Heart right ventricle (tissue), 16 donors: ENCODE measurements around the gene KIAA2012. TPM values are rescaled to one million over a fixed set of nuclear protein-coding genes. Genes with fewer than 3 reads are reported as not detected.

Source experiments
- ATAC-seq, 8 donors: fragments of 200-7000 bp; cut with Tn5 transposase; one replicate each; pipeline ENCODE4 v1.9.1; 2020; ENCODE audit warnings: mild to moderate bottlenecking in 8 of 8, moderate library complexity in 8 of 8, moderate number of reproducible peaks in 1 of 8
- DNase-seq, 2 donors: peaks; one replicate each; pipeline ENCODE4 v3.0.0-alpha.2; 2020
- H3K27ac ChIP-seq, 10 donors: fragments of 200-600 bp; sonication (generic) in 2 of 10; one replicate each; pipeline versions ENCODE4 v1.5.0 to v1.8.0; 2020 to 2022; ENCODE audit warnings: mild to moderate bottlenecking in 3 of 10
- H3K27me3 ChIP-seq, 7 donors: fragments of 200-600 bp; one replicate each; pipeline ENCODE4 v1.8.0; 2021 to 2022; ENCODE audit warnings: mild to moderate bottlenecking in 2 of 7
- H3K36me3 ChIP-seq, 9 donors: fragments of 200-600 bp; sonication (generic) in 1 of 9; one replicate each; pipeline versions ENCODE4 v1.5.0 to v1.8.0; 2020 to 2022; ENCODE audit warnings: mild to moderate bottlenecking in 2 of 9
- H3K4me1 ChIP-seq, 9 donors: fragments of 200-600 bp; sonication (generic) in 1 of 9; one replicate each; pipeline versions ENCODE4 v1.5.0 to v1.8.0; 2020 to 2022; ENCODE audit warnings: mild to moderate bottlenecking in 4 of 9
- H3K4me3 ChIP-seq, 10 donors: fragments of 200-600 bp; sonication (generic) in 2 of 10; one replicate each; pipeline versions ENCODE4 v1.5.0 to v1.8.0; 2020 to 2022; ENCODE audit warnings: mild to moderate bottlenecking in 7 of 10, moderate library complexity in 2 of 10
- H3K9me3 ChIP-seq, 11 donors: fragments of 200-600 bp in 10 of 11; sonication (generic) in 2 of 11; one replicate each; pipeline versions ENCODE4 v1.5.0 to v1.8.0; 2013 to 2022; ENCODE audit warnings: mild to moderate bottlenecking in 2 of 11, control low read depth in 1 of 11, moderate library complexity in 1 of 11
- WGBS, 2 donors: extraction: QIAGEN DNeasy Blood & Tissue Kit; methylation state at CpG; one replicate each; pipeline ENCODE4 v1.1.7; 2013; ENCODE audit warnings: inconsistent platforms in 1 of 2; 5-methylcytosine and 5-hydroxymethylcytosine counted together
- intact Hi-C, 10 donors: fragments of 100-400 bp; cut with DNase I; formaldehyde crosslinking; loops; one replicate each; pipeline versions ENCODE4 v1.11.1 to v1.14.2; 2022
- polyA plus RNA-seq, 2 donors: library from polyadenylated mRNA; stranded (reverse); fragments of 200-250 nt; gene quantifications; one replicate each; pipeline ENCODE4 v1.2.3, GENCODE V29; 2013
- total RNA-seq, 10 donors: library from RNA; stranded (reverse); fragmentation: NEBNext Ultra II Directional in 3 of 10; extraction: Animal tissue kit (Norgen Biotek cat#: 25700) in 3 of 10; gene quantifications; one replicate each; pipeline versions ENCODE4 v1.2.1 to v1.2.4, GENCODE V29; 2021 to 2023
- TF ChIP-seq, protein P1 (sequence below), 9 donors: fragments of 200-600 bp; sonication (generic) in 2 of 9; IDR thresholded peaks; one replicate each; pipeline versions ENCODE4 v1.5.0 to v1.8.0; 2021 to 2022; ENCODE audit warnings: antibody characterized with exemption in 9 of 9, mild to moderate bottlenecking in 5 of 9, moderate library complexity in 1 of 9
- donor health status: Arrhythmogenic right ventricular cardiomyopathy.
- donor health status: ischemic (EF 13 %, LVEDD 7.1; RV severe dilation, severe dysfunction).
- donor health status: healthy with polysubstance abuse.
- donor health status: DM: no; HTN: yes; CAD: no.
- donor health status: DM: no; HTN: no; CAD: no.
- donor health status: ischemic (EF 25% LVEDD 6.9; RV normal size, moderate dysfunction).
- donor health status: ischemic (EF 25% LVEDD 5.7; RV mildly dilated, moderate dysfunction).
- donor health status: healthy.
- donor health status: DM: yes; HTN: yes; CAD: no.
- donor health status: Ischemic cardiomyopathy.
- donor health status: ischemic (EF 35%, LVEDD 5.7; RV mildly dilated, moderate dysfunction).
- donor health status: nonischemic (EF 11% LVEDD 7.7; RV severe dilation, severe dysfunction).
- donor health status: DM: yes; HTN: yes; CAD: no.
- donor health status: PGD.
- donor health status: ischemic (EF 29% LVEDD 5.4; RV normal size, mild dysfunction).
- donor health status: nonischemic (EF 23%, LVEDD 6.1; RV moderate dilation, normal function).

The KIAA2012 gene
- total and polyA plus RNA-seq, 12 donors = not detected

DNA sequence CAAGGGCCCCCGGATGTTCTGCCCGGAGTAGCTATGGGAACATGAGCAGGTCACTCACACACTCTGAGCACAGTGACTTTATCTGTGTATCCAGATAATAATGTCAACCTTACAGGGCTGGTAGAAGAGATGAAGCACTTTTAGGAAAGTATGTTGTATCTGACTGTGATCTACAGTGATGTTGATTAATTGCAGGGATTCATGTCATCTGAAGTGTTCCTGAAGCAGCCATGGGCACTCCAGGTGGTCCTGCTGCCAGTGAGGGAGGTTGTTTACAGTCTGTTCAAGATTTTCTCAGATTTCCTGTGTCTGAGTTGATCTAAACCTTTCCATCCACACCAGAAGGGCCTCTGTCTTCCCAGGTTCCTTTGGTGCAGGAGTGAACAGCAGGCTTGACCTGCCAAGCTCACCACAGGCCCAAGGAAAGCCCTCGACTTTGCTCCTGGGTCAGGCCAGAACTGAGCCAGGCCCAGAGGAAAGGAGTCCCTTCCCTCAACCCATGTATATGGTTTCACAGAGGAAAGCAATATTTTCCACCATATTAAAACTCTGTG, 28.0 kb downstream of the KIAA2012 start:
- H3K4me1 ChIP-seq = no peaks in the 10 kb centered on the region
- no peak overlapping the region for H3K4me3 ChIP-seq
- no peaks in the 10 kb centered on the region for H3K9me3 ChIP-seq
- DNase-seq (no peak), ATAC-seq (no peak)
- H3K27ac ChIP-seq = no peak overlapping the region
- 63 to 68% methylated on average over 3 of the region's 3 CpGs for WGBS, 2 donors
- H3K36me3 ChIP-seq = no peaks in the 10 kb centered on the region
- intact Hi-C loops = no loop called here
- TF ChIP-seq, protein P1, sequence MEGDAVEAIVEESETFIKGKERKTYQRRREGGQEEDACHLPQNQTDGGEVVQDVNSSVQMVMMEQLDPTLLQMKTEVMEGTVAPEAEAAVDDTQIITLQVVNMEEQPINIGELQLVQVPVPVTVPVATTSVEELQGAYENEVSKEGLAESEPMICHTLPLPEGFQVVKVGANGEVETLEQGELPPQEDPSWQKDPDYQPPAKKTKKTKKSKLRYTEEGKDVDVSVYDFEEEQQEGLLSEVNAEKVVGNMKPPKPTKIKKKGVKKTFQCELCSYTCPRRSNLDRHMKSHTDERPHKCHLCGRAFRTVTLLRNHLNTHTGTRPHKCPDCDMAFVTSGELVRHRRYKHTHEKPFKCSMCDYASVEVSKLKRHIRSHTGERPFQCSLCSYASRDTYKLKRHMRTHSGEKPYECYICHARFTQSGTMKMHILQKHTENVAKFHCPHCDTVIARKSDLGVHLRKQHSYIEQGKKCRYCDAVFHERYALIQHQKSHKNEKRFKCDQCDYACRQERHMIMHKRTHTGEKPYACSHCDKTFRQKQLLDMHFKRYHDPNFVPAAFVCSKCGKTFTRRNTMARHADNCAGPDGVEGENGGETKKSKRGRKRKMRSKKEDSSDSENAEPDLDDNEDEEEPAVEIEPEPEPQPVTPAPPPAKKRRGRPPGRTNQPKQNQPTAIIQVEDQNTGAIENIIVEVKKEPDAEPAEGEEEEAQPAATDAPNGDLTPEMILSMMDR (IDR thresholded peaks at IDR 0.05) = no peak
- peaks cover 0 to 7% (median 0%) of the 10 kb centered on the region in 7 donors for H3K27me3 ChIP-seq

DNA sequence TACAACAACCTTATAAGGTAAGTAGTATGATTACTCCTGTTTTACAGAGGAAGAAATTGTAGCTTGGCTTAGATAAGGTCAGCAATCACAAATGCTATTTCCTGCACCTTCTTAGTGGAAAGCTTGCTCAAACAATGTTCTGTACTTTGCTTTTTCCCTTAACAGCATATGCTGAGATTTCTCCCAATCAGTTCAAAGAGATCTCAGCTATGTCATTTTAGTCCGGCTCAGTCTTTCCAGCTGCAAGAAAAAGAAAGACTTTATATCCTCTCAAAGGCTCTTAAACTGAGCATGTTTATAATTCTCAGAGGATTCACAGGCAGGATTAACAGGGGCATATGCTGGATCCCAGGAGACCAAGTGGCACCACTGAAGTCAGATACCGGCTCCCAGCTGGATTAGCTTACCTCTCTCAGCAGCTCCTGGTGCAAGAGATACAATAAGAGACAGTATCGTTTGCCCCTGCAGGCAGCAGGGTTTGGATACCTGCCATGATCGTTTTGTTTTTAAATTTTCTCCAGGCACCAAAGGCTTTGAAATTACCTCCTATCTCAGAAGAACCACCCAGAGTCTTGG, 29.5 kb downstream of the KIAA2012 start:
- intact Hi-C loops = no loop called here
- no peaks in the 10 kb centered on the region for H3K9me3 ChIP-seq
- H3K4me1 ChIP-seq = no peaks in the 10 kb centered on the region
- peaks cover 0 to 7% (median 0%) of the 10 kb centered on the region in 7 donors for H3K27me3 ChIP-seq
- no peak overlapping the region for H3K4me3 ChIP-seq
- DNase-seq (no peak), ATAC-seq (no peak)
- TF ChIP-seq, protein P1 (IDR thresholded peaks at IDR 0.05) = no peak
- H3K36me3 ChIP-seq = no peaks in the 10 kb centered on the region
- no peak overlapping the region for H3K27ac ChIP-seq
- WGBS, 2 donors = 34 to 43% methylated on average over 4 of the region's 4 CpGs

DNA sequence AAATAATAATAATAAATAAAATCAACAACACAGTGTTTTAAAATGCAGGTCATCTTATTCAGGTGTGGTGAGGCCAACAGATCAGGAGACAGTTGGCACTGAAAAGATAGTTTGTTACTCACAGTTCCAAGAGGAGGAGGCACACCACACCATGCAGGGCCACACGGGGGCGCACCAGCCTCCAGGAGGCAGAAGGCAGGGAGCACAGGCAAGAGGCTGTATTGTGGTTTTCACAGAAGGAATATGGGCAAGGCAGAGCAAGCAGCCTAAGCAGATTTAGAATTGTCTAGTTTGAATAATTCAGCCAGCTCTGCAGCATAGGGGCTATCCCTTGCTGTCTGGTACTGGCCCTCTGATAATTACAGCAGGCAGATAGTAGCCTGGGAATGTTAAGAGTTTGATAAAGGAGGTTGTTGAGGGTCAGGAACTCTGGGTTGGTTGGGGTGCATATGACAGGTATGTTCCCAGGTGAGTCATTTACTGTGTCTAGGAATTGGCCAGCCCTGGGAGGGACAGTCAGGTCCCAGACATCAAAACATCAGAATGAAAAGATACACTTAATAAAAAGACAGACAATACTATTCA, 31.3 kb downstream of the KIAA2012 start:
- no peak for DNase-seq
- Histone ChIP-seq H3K9me3 (no peaks in the 10 kb centered on the region), H3K4me1 (peaks cover 0 to 5% (median 0%) of the 10 kb centered on the region in 9 donors), H3K27me3 (peaks cover 0 to 7% (median 0%) of the 10 kb centered on the region in 7 donors), H3K4me3 (no peak overlapping the region), H3K27ac (no peak overlapping the region), H3K36me3 (no peaks in the 10 kb centered on the region)
- TF ChIP-seq, protein P1 (IDR thresholded peaks at IDR 0.05) = peak in 6 of 9 donors; percentile 11 to 73 (median 34)
- intact Hi-C loops = no loop called here
- ATAC-seq = no peak
- WGBS, 2 donors = 34 to 38% methylated on average over 2 of the region's 2 CpGs

DNA sequence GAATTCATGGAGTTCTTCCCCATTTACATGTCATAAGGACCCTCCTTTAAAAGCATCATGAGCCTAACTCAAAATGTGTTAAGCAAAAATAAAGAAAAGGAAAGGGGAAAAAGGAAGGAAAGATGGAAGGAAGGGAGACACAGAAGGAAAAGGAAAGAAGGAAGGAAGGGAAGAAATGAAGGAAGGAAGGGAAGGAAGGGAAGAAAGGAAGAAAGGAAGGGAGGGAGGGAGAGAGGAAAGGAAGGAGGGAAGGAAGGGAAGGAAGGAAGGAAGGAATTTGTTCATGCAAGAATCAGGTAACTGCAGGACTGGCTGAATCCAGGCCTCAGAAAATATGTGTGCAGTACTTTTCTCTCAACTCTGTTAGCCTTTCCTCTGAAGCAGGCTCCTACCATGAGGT, 32.0 kb downstream of the KIAA2012 start:
- peaks cover 0 to 11% (median 0%) of the 10 kb centered on the region in 9 donors for H3K4me1 ChIP-seq
- H3K4me3 ChIP-seq = no peak overlapping the region
- intact Hi-C loops = no loop called here
- TF ChIP-seq, protein P1 (IDR thresholded peaks at IDR 0.05) = no peak
- DNase-seq (no peak), ATAC-seq (no peak)
- peaks cover 0 to 7% (median 0%) of the 10 kb centered on the region in 7 donors for H3K27me3 ChIP-seq
- H3K27ac ChIP-seq = no peak overlapping the region
- no peaks in the 10 kb centered on the region for H3K36me3 ChIP-seq
- H3K9me3 ChIP-seq = no peaks in the 10 kb centered on the region
